ENCODE measurements around the gene DRD5.

DRD5 gene

DNA sequence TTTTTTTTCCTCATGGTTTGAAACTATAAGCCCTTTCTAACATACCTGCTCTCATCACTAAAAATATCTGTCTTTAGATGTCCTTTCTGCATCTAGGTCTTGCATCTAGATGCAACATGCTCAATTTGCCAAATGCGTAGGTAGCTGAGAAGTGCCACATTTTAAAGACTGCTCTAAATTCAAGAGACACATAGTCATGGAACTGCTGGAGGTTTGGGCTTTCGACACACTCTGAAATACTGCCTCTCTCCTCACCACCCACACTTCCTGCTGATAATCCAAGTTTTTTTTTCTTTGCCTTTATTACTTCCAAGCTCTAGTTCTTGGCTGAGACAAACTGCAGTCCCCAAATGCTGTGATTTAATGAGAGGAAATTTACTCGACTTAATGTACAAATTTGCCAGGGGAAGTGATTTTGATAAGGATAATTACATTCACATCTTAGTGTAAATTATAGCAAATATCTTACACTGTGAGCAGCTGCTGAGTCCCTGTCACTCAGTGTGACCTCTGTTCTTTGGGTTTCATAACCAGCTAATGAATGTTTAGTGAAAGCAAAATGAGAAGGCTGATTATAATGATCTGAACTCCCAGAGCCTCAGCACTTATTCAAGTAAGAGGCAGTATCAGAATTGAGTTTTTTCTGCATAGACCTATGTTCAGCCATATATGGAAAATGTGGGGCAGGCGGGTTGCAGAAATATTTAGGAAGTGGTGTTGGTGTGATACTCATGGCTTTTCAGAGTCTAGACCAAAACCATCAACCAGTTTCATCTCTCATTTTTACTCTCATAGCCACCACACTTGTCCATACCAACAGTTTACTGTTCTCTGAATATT lies 31.3 kb downstream of the DRD5 start:
- Histone ChIP-seq H3K4me2 (no peak overlapping the region), H3K9ac (no peak overlapping the region), H3K27ac (no peak overlapping the region)

DNA sequence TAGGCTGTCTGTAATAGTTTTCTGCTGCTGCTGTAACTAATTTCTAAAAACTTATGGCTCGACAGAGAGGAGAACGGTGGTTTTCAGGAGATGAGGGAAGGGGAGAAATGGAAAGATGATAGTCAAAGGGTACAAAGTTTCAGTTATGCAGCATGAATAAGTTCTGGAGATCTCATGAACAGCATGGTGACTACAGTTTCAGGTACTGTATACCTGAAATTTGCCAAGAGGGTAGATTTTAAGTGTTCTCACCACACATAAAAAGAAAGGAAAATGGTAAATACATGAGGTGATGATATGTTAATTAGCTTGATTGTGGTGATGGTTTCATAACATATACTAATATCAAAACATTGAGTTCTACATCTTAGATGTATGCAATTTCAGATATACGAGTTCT lies 34.9 kb downstream of the DRD5 start:
- H3K4me2 ChIP-seq: no peak overlapping the region

More for the DNA sequence above, 31.3 kb downstream of the DRD5 start:
- H3K4me3 ChIP-seq: no peak overlapping the region
- H4K20me1 ChIP-seq: no peaks in the 10 kb centered on the region
- no peaks in the 10 kb centered on the region for H3K27me3 ChIP-seq
- no peak for TF ChIP-seq Cebpa-rat (IDR thresholded peaks at IDR 0.05)
- no peaks in the 10 kb centered on the region for H3K9me3 ChIP-seq
- no peaks in the 10 kb centered on the region for H3K36me3 ChIP-seq
- H3K4me1 ChIP-seq: 0 out of 2 replicates have a peak, but pooled peaks cover 4% of the 10 kb centered on the region

DNA sequence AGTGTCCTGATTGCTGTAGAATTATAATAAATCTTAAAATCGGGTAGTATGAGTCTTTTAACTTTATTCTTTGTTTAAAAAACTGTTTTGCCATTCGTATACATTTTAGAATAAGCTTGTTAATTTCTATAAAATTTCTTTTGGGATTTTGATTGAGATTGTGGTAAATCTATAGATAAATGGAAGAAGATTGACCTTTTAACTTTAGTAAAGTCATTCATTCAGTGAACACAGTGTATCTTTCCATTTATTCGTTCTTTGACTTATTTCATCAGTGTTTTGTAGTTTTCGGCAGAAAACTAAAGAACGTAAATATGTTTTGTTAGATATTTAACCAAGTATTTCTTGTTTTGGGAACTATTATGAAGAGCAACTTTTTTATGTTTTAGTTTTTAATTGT lies 38.9 kb downstream of the DRD5 start:
- Histone ChIP-seq H3K27ac (no peak overlapping the region), H3K4me1 (peaks cover 12% of the 10 kb centered on the region), H3K4me3 (no peak overlapping the region), H3K36me3 (no peaks in the 10 kb centered on the region), H3K4me2 (no peak overlapping the region), H3K27me3 (no peaks in the 10 kb centered on the region), H3K9ac (no peak overlapping the region), H4K20me1 (no peaks in the 10 kb centered on the region), H3K9me3 (peaks cover 15% of the 10 kb centered on the region; the same call in 1 of the 2 replicates)
- TF ChIP-seq Cebpa-rat (IDR thresholded peaks at IDR 0.05): no peak

More for the DNA sequence above, 34.9 kb downstream of the DRD5 start:
- TF ChIP-seq Cebpa-rat (IDR thresholded peaks at IDR 0.05): no peak
- Histone ChIP-seq H3K27me3 (no peaks in the 10 kb centered on the region), H3K9ac (no peak overlapping the region), H3K36me3 (no peaks in the 10 kb centered on the region), H4K20me1 (no peaks in the 10 kb centered on the region), H3K4me1 (0 out of 2 replicates have a peak, but pooled peaks cover 4% of the 10 kb centered on the region), H3K9me3 (peaks cover 15% of the 10 kb centered on the region; the same call in 1 of the 2 replicates), H3K27ac (no peak overlapping the region), H3K4me3 (no peak overlapping the region)

DNA sequence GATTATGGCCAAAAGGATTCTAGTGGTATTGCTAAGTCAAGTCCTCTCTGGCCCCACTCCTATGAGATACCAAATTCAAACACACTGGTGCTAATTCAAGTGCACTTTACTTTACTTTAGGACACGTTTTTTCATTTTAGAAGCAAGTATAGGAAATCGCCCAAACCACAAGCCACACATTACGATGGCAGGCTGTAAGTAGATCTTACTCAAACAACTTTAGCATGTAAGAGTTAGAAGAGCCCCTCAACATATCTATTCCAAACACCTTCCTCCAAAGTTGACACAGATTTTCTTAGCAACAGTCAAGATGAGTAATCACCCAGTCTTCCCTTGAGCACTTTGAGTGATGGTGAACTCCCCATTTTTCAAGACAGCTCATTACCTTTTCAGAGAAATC lies 43.6 kb downstream of the DRD5 start:
- Histone ChIP-seq H3K4me1 (peaks cover 10% of the 10 kb centered on the region), H3K27ac (no peak overlapping the region), H4K20me1 (no peaks in the 10 kb centered on the region), H3K4me2 (peak overlapping the region; percentile 44), H3K9ac (no peak overlapping the region), H3K9me3 (no peaks in the 10 kb centered on the region), H3K4me3 (no peak overlapping the region), H3K27me3 (no peaks in the 10 kb centered on the region), H3K36me3 (no peaks in the 10 kb centered on the region)
- TF ChIP-seq Cebpa-rat (IDR thresholded peaks at IDR 0.05): no peak

DNA sequence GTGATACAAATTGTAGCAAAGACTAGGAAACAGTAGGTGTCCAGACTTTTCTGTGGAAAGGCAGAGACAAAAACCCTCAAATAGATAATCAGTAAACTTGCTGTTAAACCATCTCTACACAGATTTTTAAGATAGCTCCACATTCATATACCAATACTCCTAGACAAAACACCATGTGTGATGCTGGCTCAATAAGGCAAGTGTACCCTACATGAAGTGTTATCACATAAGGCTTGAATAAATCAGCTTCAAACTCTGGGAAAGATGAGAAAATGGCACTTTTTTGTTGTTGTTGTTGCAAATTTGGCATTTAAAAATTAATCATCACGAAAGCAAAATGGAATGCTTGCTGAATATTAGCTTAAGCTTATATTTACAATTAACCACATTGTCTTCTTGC lies 45.1 kb downstream of the DRD5 start:
- Histone ChIP-seq H3K36me3 (no peaks in the 10 kb centered on the region), H3K4me3 (no peak overlapping the region), H3K9me3 (no peaks in the 10 kb centered on the region), H3K27me3 (no peaks in the 10 kb centered on the region), H4K20me1 (no peaks in the 10 kb centered on the region), H3K27ac (no peak overlapping the region), H3K9ac (no peak overlapping the region), H3K4me2 (no peak overlapping the region), H3K4me1 (peaks cover 10% of the 10 kb centered on the region)
- no peak for TF ChIP-seq Cebpa-rat (IDR thresholded peaks at IDR 0.05)

DNA sequence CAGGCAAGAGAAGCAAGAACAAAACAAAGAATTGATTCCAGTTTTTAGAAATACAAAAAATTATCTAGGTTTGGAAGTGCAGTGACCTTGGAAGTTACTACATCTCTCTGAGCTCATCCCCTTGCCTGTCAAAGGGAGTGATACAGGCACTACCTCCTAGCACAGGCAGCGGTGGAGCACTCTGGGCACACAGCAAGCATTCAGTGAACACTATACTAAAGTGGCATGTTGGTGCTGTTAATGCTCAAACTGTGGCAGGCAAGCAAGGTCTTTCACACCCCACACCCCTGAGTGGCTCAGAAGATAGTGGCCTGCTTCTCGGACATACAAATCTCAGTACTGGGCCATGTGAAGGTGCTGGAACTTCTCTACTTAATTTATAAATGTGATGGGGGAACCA lies 51.2 kb downstream of the DRD5 start:
- Histone ChIP-seq H3K36me3 (no peaks in the 10 kb centered on the region), H3K27me3 (no peaks in the 10 kb centered on the region)
- TF ChIP-seq Cebpa-rat (IDR thresholded peaks at IDR 0.05): no peak

DNA sequence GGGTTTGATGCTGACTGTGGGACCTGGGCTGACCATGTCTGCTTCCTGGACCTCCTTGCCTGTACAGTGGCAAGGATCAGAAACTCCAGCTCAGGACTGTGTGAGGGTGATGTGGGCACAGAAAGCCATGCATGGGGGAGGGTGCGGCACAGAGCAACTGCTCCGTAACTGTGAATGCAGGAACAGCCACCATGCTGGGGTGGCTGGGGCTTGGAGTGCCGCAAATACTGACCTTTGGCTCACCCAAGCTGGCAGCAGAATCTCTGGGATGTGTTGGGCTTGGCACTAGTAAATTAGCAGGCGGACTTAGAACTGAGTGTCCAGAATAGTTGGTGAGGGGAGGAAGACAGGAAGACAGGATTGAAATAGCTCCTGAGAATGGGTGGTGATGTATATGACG lies 52.0 kb downstream of the DRD5 start:
- Histone ChIP-seq H3K4me2 (no peak overlapping the region), H3K27me3 (no peaks in the 10 kb centered on the region), H3K27ac (no peak overlapping the region), H3K9ac (no peak overlapping the region), H3K9me3 (no peaks in the 10 kb centered on the region), H4K20me1 (no peaks in the 10 kb centered on the region), H3K4me3 (no peak overlapping the region), H3K36me3 (no peaks in the 10 kb centered on the region), H3K4me1 (no peaks in the 10 kb centered on the region)
- TF ChIP-seq Cebpa-rat (IDR thresholded peaks at IDR 0.05): no peak

More for the DNA sequence above, 51.2 kb downstream of the DRD5 start:
- no peaks in the 10 kb centered on the region for H4K20me1 ChIP-seq
- H3K4me2 ChIP-seq: no peak overlapping the region
- no peak overlapping the region for H3K9ac ChIP-seq
- H3K4me1 ChIP-seq: no peaks in the 10 kb centered on the region
- H3K9me3 ChIP-seq: no peaks in the 10 kb centered on the region
- H3K27ac ChIP-seq: no peak overlapping the region
- H3K4me3 ChIP-seq: no peak overlapping the region
